Mesothelial cell of epicardium (in vitro differentiated cells): Measurements from ENCODE around the gene PPM1J. TPM values are rescaled to one million over a fixed set of nuclear protein-coding genes. Genes with fewer than 3 reads are reported as not detected.

Experiments used
- DNase-seq, 2 experiments: peaks; one replicate each; pipeline ENCODE4 v3.0.0; 2021; ENCODE audit warnings: low spot score in 2 of 2; ENCODE audit not compliant: unreplicated experiment in 2 of 2
- H3K27ac Mint-ChIP-seq: 2 replicates; pipeline ENCODE4 v1.8.0; 2021; ENCODE audit warnings: mixed read lengths
- H3K27me3 Mint-ChIP-seq: 2 replicates; pipeline ENCODE4 v1.8.0; 2021; ENCODE audit warnings: low read depth, mixed read lengths
- H3K36me3 Mint-ChIP-seq: 2 replicates; pipeline ENCODE4 v1.8.0; 2021; ENCODE audit warnings: mixed read lengths
- H3K4me1 Mint-ChIP-seq: 2 replicates; pipeline ENCODE4 v1.8.0; 2021; ENCODE audit warnings: mixed read lengths
- H3K4me3 Mint-ChIP-seq: 2 replicates; pipeline ENCODE4 v1.8.0; 2021; ENCODE audit warnings: mild to moderate bottlenecking, moderate library complexity, mixed read lengths
- H3K9me3 Mint-ChIP-seq: 2 replicates; pipeline ENCODE4 v1.8.0; 2021; ENCODE audit warnings: mixed read lengths
- CTCF ChIP-seq: fragments of 200-600 bp; sonication (generic); IDR thresholded peaks from one replicate; pipeline ENCODE4 v1.5.0; 2021; ENCODE audit warnings: antibody characterized with exemption; ENCODE audit not compliant: unreplicated experiment
- total RNA-seq: library from RNA; stranded (reverse); gene quantifications from 3 replicates; pipeline ENCODE4 v1.2.1, GENCODE V29; 2021

PPM1J gene
- total RNA-seq, 1 donor from 2014 or later, result 4.3 TPM

GRCh38 chr1:112712191-112712590, 2.9 kb downstream of the PPM1J start:
- Mint-ChIP-seq H3K27ac (no peak overlapping the region), H3K4me1 (peaks cover 22% of the 10 kb centered on the region), H3K9me3 (no peaks in the 10 kb centered on the region), H3K4me3 (no peak overlapping the region), H3K36me3 (no peaks in the 10 kb centered on the region), H3K27me3 (peaks cover 32% of the 10 kb centered on the region)
- DNase-seq, result no peak
- no peak for TF ChIP-seq CTCF

- peaks cover 22% of the 10 kb centered on the region for H3K4me1 Mint-ChIP-seq
Measured at GRCh38 chr1:112711670-112712069, 3.5 kb downstream of the PPM1J start.

GRCh38 chr1:112711041-112711440, 4.1 kb downstream of the PPM1J start:
- Mint-ChIP-seq H3K27me3 (peaks cover 32% of the 10 kb centered on the region), H3K4me1 (peaks cover 21% of the 10 kb centered on the region), H3K9me3 (no peaks in the 10 kb centered on the region), H3K27ac (no peak overlapping the region), H3K36me3 (no peaks in the 10 kb centered on the region), H3K4me3 (no peak overlapping the region)
- no peak for DNase-seq
- TF ChIP-seq CTCF, result no peak

More at GRCh38 chr1:112711670-112712069, 3.5 kb downstream of the PPM1J start:
- DNase-seq, result no peak
- H3K27ac Mint-ChIP-seq, result no peak overlapping the region
- no peaks in the 10 kb centered on the region for H3K9me3 Mint-ChIP-seq
- no peaks in the 10 kb centered on the region for H3K36me3 Mint-ChIP-seq
- H3K4me3 Mint-ChIP-seq, result no peak overlapping the region
- TF ChIP-seq CTCF, result no peak
- peaks cover 32% of the 10 kb centered on the region for H3K27me3 Mint-ChIP-seq

DNA sequence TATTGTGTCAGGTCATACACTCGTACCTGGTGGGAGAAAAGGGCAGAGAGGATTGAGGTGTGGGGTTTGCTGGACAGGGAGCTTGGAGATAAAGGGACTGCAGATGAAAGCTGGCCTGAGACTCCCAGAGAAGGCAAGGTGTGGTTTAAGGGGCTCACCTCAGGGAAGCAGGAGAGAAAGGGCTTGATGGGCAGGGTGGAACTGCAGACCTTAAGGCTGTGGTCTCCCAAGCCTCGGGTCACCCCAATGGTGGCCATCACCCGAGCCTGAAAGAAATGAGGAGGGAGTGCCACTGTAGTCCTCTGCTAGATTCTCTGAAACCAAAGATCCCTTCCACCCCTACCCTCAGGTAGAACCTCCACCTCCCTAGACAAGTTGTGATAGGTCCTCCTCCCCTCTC, 4.5 kb downstream of the PPM1J start:
- Mint-ChIP-seq H3K4me1 (peaks cover 22% of the 10 kb centered on the region), H3K27ac (no peak overlapping the region), H3K9me3 (no peaks in the 10 kb centered on the region), H3K36me3 (no peaks in the 10 kb centered on the region), H3K4me3 (no peak overlapping the region), H3K27me3 (peaks cover 32% of the 10 kb centered on the region)
- no peak for TF ChIP-seq CTCF
- no peak for DNase-seq

GRCh38 chr1:112710159-112710558, 5.0 kb downstream of the PPM1J start:
- Mint-ChIP-seq H3K27me3 (peaks cover 32% of the 10 kb centered on the region), H3K9me3 (no peaks in the 10 kb centered on the region), H3K4me1 (peaks cover 26% of the 10 kb centered on the region), H3K36me3 (no peaks in the 10 kb centered on the region), H3K4me3 (no peak overlapping the region), H3K27ac (no peak overlapping the region)
- no peak for TF ChIP-seq CTCF
- DNase-seq, result no peak

DNA sequence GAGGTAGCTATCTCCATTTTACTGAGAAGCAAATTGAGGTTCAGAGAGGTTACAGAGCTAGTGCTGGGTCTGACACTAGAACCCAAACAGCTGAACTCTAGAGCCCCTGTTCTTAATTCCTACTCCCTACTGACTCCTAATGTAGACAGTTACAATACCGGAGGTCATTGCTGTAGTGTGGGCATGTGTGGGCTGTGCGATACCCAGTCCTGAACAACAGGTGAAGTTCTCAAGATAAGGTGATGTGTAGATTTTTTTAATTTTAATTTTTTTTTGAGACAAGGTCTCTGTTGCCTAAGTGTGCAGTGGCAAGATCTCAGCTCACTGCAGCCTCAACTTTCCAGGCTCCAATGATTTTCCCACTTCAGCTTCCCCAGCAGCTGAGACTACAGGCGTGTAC, 6.6 kb downstream of the PPM1J start:
- DNase-seq, result no peak
- no peak overlapping the region for H3K4me3 Mint-ChIP-seq
- no peak overlapping the region for H3K27ac Mint-ChIP-seq
- H3K36me3 Mint-ChIP-seq, result no peaks in the 10 kb centered on the region
- peaks cover 34% of the 10 kb centered on the region for H3K4me1 Mint-ChIP-seq
- peaks cover 21% of the 10 kb centered on the region for H3K27me3 Mint-ChIP-seq
- H3K9me3 Mint-ChIP-seq, result no peaks in the 10 kb centered on the region
- no peak for TF ChIP-seq CTCF
